ENCODE data around the gene GPR3. TPM values are rescaled to one million over a fixed set of nuclear protein-coding genes. Genes with fewer than 3 reads are reported as not detected.
A peak's percentile ranks its signal among the peaks of the same experiment; 100 is the strongest.

Gene GPR3
- total and polyA plus RNA-seq, 2 of the 13 experiments (the other 11 are each of a cell fraction or from before 2014, with no cell fraction given), result 1.00 to 2.6 TPM

DNA sequence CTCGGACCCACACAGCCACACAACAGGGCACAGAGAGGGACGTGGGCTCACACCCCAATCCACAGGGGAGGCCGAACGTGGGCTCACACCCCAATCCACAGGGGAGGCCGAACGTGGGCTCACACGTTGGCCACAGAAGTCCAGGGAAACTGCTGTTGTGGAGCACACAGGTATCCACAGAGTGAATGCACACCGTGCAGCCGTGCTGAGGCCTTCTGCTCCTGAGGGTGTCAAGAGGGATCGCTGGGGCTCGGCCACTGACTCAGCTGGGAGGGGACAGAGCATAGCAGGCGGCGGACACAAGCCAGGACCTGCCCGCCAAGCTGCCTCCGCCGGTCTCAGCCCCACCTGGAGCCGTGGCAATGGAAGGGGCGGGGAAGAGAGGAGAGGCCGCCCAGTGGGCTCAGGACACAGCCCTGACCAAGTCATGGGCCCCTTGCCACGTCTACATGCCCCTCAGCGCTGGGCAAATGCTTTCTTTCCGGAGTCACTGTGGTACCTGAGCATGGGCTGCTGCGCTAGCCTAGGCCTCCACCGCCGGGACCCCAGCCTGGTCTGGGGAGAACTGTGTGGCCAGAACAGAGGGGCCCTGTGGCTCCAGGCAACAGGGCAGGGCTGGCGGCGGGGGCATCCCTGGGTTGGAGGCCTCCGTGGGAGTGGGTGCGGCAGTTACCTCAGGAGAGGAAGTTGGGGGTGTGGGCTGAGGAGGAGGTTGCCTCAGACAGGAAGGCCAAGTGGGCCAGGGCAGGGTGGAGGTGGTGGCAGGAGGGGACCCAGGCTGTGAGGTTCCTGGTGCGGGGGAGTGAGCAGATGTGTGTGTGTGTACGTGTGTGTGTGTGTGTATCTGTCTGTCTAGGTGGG is 49.4 kb upstream of the GPR3 start (continued):
- TF ChIP-seq ZNF121 (CRISPR knock-in tag; IDR thresholded peaks at IDR 0.05) (no peak), ATF7 (IDR thresholded peaks at IDR 0.05) (no peak), ATF7 (CRISPR knock-in tag; IDR thresholded peaks at IDR 0.05) (no peak), HOXA3 (CRISPR knock-in tag; IDR thresholded peaks at IDR 0.05) (peak; percentile 65), MXI1 (IDR thresholded peaks at IDR 0.05; ENCODE audit: borderline replicate concordance, low read depth, low read length) (no peak), ZNF766 (CRISPR knock-in tag; IDR thresholded peaks at IDR 0.05; ENCODE audit: borderline replicate concordance) (no peak), BORCS8-MEF2B (CRISPR knock-in tag; IDR thresholded peaks at IDR 0.05) (peak; percentile 7; the same call in 1 of the 2 replicates), SP5 (CRISPR knock-in tag; IDR thresholded peaks at IDR 0.05; ENCODE audit: borderline replicate concordance, low read depth) (peak; percentile 43; the same call in 1 of the 2 replicates), ZNF746 (CRISPR knock-in tag; IDR thresholded peaks at IDR 0.05) (no peak), ZNF484 (CRISPR knock-in tag; IDR thresholded peaks at IDR 0.05; ENCODE audit: borderline replicate concordance, low read depth) (no peak), RBAK (CRISPR knock-in tag; IDR thresholded peaks at IDR 0.05) (no peak), ZSCAN30 (CRISPR knock-in tag; IDR thresholded peaks at IDR 0.05) (no peak), ZNF547 (CRISPR knock-in tag; IDR thresholded peaks at IDR 0.05) (peak; percentile 59; the same call in 1 of the 2 replicates), ZFAT (CRISPR knock-in tag; conservative IDR thresholded peaks at IDR 0.05) (no peak), NFRKB (IDR thresholded peaks at IDR 0.05) (no peak)
- TF ChIP-seq, protein P1, sequence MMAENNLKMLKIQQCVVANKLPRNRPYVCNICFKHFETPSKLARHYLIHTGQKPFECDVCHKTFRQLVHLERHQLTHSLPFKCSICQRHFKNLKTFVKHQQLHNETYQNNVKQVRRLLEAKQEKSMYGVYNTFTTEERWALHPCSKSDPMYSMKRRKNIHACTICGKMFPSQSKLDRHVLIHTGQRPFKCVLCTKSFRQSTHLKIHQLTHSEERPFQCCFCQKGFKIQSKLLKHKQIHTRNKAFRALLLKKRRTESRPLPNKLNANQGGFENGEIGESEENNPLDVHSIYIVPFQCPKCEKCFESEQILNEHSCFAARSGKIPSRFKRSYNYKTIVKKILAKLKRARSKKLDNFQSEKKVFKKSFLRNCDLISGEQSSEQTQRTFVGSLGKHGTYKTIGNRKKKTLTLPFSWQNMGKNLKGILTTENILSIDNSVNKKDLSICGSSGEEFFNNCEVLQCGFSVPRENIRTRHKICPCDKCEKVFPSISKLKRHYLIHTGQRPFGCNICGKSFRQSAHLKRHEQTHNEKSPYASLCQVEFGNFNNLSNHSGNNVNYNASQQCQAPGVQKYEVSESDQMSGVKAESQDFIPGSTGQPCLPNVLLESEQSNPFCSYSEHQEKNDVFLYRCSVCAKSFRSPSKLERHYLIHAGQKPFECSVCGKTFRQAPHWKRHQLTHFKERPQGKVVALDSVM (CRISPR knock-in tag; IDR thresholded peaks at IDR 0.05), result no peak
- TF ChIP-seq, protein P2, sequence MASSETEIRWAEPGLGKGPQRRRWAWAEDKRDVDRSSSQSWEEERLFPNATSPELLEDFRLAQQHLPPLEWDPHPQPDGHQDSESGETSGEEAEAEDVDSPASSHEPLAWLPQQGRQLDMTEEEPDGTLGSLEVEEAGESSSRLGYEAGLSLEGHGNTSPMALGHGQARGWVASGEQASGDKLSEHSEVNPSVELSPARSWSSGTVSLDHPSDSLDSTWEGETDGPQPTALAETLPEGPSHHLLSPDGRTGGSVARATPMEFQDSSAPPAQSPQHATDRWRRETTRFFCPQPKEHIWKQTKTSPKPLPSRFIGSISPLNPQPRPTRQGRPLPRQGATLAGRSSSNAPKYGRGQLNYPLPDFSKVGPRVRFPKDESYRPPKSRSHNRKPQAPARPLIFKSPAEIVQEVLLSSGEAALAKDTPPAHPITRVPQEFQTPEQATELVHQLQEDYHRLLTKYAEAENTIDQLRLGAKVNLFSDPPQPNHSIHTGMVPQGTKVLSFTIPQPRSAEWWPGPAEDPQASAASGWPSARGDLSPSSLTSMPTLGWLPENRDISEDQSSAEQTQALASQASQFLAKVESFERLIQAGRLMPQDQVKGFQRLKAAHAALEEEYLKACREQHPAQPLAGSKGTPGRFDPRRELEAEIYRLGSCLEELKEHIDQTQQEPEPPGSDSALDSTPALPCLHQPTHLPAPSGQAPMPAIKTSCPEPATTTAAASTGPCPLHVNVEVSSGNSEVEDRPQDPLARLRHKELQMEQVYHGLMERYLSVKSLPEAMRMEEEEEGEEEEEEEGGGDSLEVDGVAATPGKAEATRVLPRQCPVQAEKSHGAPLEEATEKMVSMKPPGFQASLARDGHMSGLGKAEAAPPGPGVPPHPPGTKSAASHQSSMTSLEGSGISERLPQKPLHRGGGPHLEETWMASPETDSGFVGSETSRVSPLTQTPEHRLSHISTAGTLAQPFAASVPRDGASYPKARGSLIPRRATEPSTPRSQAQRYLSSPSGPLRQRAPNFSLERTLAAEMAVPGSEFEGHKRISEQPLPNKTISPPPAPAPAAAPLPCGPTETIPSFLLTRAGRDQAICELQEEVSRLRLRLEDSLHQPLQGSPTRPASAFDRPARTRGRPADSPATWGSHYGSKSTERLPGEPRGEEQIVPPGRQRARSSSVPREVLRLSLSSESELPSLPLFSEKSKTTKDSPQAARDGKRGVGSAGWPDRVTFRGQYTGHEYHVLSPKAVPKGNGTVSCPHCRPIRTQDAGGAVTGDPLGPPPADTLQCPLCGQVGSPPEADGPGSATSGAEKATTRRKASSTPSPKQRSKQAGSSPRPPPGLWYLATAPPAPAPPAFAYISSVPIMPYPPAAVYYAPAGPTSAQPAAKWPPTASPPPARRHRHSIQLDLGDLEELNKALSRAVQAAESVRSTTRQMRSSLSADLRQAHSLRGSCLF (CRISPR knock-in tag; IDR thresholded peaks at IDR 0.05; ENCODE audit: borderline replicate concordance), result no peak
- TF ChIP-seq, protein P3, sequence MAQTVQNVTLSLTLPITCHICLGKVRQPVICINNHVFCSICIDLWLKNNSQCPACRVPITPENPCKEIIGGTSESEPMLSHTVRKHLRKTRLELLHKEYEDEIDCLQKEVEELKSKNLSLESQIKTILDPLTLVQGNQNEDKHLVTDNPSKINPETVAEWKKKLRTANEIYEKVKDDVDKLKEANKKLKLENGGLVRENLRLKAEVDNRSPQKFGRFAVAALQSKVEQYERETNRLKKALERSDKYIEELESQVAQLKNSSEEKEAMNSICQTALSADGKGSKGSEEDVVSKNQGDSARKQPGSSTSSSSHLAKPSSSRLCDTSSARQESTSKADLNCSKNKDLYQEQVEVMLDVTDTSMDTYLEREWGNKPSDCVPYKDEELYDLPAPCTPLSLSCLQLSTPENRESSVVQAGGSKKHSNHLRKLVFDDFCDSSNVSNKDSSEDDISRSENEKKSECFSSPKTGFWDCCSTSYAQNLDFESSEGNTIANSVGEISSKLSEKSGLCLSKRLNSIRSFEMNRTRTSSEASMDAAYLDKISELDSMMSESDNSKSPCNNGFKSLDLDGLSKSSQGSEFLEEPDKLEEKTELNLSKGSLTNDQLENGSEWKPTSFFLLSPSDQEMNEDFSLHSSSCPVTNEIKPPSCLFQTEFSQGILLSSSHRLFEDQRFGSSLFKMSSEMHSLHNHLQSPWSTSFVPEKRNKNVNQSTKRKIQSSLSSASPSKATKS (CRISPR knock-in tag; IDR thresholded peaks at IDR 0.05), result no peak
- TF ChIP-seq, protein P4, sequence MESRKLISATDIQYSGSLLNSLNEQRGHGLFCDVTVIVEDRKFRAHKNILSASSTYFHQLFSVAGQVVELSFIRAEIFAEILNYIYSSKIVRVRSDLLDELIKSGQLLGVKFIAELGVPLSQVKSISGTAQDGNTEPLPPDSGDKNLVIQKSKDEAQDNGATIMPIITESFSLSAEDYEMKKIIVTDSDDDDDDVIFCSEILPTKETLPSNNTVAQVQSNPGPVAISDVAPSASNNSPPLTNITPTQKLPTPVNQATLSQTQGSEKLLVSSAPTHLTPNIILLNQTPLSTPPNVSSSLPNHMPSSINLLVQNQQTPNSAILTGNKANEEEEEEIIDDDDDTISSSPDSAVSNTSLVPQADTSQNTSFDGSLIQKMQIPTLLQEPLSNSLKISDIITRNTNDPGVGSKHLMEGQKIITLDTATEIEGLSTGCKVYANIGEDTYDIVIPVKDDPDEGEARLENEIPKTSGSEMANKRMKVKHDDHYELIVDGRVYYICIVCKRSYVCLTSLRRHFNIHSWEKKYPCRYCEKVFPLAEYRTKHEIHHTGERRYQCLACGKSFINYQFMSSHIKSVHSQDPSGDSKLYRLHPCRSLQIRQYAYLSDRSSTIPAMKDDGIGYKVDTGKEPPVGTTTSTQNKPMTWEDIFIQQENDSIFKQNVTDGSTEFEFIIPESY (CRISPR knock-in tag; IDR thresholded peaks at IDR 0.05), result no peak
